ENCODE results near the gene POLA1.

Gene POLA1, protein sequence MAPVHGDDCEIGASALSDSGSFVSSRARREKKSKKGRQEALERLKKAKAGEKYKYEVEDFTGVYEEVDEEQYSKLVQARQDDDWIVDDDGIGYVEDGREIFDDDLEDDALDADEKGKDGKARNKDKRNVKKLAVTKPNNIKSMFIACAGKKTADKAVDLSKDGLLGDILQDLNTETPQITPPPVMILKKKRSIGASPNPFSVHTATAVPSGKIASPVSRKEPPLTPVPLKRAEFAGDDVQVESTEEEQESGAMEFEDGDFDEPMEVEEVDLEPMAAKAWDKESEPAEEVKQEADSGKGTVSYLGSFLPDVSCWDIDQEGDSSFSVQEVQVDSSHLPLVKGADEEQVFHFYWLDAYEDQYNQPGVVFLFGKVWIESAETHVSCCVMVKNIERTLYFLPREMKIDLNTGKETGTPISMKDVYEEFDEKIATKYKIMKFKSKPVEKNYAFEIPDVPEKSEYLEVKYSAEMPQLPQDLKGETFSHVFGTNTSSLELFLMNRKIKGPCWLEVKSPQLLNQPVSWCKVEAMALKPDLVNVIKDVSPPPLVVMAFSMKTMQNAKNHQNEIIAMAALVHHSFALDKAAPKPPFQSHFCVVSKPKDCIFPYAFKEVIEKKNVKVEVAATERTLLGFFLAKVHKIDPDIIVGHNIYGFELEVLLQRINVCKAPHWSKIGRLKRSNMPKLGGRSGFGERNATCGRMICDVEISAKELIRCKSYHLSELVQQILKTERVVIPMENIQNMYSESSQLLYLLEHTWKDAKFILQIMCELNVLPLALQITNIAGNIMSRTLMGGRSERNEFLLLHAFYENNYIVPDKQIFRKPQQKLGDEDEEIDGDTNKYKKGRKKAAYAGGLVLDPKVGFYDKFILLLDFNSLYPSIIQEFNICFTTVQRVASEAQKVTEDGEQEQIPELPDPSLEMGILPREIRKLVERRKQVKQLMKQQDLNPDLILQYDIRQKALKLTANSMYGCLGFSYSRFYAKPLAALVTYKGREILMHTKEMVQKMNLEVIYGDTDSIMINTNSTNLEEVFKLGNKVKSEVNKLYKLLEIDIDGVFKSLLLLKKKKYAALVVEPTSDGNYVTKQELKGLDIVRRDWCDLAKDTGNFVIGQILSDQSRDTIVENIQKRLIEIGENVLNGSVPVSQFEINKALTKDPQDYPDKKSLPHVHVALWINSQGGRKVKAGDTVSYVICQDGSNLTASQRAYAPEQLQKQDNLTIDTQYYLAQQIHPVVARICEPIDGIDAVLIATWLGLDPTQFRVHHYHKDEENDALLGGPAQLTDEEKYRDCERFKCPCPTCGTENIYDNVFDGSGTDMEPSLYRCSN (N-terminal part only)

DNA sequence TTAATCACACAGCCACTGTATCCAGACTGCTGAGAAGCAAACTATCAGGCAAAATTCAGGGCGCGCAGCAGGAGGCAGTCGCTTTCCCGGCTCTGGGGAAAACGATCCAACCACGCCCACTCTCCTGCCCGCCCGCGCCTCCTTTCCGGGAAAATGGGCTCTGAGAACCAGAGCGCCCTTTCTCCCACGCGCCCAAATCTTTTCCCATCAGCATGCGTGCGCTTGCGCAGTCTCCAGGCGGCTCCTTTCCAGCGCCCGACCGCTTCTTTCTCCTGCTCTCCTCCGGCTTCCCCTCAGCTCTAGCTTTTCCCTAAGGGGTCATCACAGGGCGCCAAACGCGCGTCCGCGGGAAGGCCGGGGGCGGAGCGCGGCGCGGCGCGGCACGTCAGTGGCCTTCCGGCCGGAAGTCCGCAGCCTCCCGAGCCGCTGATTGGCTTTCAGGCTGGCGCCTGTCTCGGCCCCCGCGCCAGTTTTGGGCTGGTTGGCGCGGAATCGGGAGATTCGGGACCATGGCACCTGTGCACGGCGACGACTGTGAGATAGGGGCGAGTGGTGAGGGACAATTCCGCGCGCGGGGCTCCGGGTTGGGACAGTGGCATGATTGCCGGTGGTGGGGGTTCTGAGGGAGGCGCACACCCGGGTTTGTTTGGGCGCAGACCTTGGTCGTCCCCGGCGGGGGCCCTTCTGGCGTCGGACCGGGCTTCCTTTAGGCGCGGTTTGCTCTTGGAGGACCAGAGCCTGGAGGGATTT is at the start of gene POLA1:
Gene POLA1, plus strand, starts transcription at position 466 of the 750 bp plus-strand sequence. Its CDS starts 44 bp downstream, at position 510.
- peak; percentile 99 for DNase-seq

DNA sequence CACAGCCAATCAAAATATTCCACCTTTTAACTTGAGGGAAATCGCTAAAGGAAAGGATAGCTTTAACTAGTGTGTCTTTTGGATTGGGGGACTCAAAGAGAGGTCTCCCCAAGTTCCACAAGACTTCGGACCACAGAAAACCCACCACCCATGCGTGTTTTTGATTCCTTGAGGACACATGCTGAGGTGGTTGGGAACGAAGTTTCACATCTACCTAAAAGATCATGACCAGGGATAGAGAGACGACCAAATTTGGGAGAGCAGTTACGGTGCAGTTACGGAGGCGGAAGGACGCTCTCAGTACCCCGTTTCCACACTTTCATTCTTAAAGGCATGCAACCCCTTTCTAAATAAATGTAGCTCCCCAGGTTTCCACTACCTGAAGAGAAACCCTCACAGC is 47.7 kb upstream of the POLA1 start:
- DNase-seq: no peak

DNA sequence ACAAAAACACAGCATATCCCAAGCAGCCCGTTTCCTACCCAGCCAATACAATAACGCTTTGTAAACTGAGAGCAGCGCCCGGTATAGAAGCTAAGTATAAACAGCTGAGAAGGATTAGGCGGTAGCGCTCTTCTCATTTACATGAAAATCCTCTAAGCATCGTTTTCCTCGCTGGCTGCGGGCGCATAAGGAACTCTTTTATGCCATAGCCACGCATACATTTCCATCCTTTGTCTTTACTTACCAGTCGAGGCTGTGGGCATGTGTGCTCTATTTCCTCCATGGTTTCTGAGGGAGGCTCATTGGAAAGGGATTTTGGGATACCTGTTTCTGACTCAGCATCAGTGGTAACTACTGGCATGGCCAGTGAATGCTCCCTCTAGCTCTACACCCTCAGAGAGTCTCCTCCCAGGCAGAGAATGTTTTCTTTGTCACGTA is 47.0 kb upstream of the POLA1 start:
- DNase-seq: peak; percentile 79

DNA sequence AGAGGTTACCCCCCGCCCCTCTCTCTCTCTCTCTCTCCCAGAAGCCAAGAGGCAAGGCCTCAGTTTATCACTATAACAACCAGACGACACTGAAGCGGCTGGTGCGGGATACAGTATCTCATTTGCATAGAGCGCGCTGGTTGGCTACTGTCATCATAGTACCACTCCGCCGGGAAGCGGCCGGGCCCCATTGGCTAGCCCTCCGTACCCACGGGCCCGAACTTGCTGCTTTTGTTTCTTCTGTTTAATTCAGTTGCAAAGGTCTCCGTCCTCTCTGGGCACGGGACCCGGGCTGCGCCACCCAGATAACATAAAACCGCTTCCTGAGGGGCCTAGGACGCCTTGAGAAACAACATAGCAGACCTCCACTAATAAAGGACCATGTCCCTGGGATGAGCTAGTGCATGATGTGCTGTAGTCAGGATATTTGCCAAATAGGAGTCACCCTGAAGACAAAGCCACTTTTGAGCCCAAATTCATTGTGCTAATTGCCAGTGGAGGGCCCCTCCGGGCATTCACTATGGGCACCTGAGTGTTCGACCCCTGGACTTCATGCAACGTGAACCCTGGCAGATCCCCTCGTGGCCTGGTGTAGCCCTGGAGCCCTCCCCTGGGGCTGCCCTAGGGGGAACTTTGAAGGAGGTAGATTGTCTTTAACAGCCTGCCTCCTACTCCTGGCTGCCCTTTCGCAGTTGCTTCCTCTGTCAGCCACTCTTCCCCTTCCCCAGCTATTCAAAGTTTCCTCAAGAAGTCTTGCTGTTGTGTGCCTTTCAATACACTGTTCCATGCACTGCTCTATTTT is 46.3 kb upstream of the POLA1 start, which contains the start of gene PCYT1B:
Gene PCYT1B, minus strand, starts transcription at position 91 of the 802 bp plus-strand sequence. CDS start 242 bp downstream, outside the sequence.
- peak; percentile 94 for DNase-seq

DNA sequence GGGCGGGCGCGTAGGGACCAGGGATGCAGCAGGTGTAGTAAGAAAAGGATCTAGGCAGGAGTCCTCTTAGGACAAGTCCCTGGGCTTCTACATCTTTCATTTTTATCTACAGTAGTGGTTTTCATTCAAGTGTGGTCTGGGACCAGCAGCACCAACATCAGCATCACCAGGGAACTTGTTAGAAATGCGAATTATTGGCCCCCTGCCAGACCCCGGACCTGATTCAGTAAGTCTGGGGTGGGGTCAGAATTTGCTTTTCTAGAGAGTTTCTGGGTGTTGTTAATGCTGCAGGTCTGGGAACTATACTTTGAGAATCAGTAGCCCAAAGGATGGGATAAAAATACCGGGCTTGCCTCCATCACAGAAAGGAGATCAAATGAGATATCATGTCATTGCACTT is 45.2 kb upstream of the POLA1 start:
- no peak for DNase-seq

DNA sequence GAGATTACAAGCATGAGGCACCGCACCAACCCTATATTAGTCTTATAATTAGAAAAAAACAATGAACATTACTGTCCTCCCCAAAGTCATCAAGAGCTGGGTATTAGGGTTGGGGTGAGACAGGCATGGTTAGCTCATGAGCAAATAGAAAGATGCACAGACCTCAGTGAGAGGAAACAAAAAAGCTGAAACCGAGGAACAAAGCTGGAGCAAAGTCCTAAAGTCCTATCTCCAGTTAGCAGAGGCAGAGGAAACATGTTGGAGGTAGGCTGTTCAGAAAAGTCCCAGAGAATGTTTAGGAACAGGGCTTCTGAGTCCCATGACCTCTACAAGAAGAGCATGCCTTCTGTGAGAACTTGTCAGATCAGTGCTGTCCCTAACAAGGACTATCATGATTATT is 41.9 kb upstream of the POLA1 start:
- DNase-seq: no peak

DNA sequence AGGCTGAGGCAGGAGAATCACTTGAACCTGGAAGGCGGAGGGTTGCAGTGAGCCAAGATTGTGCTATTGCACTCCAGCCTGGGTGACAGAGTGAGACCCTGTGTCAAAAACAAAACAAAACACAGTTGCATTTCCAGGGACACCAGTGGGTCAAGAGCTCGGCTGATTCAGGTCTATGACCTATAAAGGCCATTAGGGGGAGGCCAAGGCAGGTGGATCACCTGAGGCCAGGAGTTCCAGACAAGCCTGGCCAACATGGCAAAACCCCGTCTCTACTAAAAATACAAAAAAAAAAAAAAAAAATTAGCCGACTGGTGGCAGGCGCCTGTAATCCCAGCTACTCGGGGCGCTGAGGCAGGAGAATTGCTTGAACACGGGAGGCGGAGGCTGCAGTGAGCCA is 38.0 kb upstream of the POLA1 start:
- DNase-seq: peak; percentile 34

DNA sequence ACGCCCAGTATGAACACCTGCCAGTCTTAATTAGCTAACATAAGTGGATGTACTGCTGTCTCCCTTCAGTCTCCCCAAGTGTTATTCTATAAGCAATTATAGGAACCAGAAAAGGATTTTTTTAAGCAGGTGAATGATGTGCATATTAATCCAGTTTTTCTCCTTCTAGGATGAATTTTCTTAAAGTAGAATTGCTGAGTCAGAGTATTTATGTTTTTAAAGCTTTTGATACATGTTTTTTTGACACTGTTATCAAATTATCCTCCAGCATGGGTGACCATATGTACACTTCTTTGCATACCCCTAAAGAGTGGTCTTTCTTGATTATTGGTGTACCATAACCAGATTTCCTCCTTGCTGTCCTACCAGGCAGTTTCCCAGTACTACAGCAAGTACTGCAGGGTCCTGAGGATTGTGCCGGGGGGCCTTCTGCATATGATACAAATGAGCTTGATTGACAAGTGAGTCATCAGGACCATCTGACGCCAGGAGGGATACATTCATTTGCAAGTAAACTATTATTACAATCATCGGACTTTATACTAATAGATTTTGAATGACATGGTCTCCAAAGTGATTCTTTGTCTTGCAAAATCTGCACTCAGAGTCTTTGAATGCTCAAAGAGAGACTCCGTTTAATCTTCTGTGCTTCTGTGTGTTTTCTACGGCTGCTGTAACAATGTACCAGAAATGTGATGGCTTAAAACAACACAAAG is 35.9 kb upstream of the POLA1 start:
- DNase-seq: no peak

DNA sequence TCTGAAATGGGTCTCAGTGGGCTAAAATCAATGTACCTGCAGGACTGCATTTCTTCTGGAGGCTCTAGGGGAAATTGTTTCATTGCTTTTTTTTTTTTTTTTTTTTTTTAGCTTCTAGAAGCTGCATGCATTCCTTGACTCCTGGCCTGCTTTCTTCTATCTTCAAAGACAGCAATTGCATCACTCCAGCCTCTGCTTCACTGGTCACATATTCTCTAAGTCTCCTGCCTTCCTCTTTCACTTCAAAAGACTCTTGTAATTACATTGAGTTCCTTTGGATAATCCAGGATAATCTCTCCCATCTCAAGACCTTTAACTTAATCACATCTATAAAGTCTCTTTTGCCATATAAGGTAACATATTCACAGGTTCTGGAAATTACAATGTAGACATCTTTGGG is 35.3 kb upstream of the POLA1 start:
- DNase-seq: no peak

DNA sequence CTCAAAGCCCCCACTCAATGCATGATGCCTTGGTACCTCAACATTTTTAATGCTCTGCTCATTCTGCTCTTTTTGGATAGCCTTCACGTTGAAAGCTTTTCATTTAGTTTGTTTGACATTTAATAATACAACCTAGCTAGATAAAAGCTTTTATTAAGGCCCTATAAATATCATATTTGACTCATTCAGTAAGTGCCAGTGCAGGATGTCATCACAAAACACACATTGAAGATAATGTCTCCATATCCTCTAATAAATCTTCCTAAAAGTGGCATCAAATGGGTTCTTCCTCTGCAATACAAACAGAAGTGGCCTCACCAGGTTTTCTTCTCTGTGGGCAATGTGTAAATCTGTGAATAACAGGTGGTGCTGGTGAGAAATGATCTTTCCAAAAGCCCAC is 34.6 kb upstream of the POLA1 start:
- DNase-seq: no peak

DNA sequence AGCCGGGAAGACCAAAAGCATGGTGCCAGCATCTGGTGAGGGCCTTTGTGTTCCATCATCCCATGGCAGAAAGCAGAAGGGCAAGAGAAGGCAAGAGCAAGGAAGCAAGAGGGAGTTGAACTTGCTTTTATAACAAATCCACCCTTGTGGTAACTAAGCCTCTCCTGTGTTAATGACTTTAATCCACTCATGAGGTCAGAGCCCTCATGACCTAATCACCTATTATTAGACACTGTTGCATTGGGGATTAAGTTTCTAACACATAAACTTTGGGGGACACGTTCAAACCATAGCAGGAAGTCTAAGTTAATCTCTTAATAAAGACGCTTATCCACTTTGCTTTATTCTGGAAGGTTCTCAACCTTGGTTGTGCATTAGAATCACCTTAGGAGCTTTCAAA is 34.1 kb upstream of the POLA1 start:
- DNase-seq: no peak

DNA sequence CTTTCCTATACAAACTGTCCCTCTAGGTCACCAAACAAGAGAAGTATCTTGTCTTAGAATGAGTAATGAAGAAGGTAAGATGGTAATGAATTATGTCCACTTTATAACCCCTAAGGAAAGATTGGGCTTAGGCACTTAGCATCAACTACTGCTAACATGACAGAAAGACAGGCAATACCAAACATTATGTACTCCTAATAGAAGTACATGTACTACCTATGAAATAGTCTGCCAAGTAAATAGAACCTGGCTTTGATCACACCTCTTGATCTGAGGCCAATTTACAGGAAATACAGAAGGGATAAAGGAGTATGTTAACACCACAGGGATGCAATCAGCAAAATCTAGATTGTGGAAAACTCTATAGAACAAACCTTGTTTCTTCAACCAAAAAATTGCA is 32.4 kb upstream of the POLA1 start:
- DNase-seq: no peak

DNA sequence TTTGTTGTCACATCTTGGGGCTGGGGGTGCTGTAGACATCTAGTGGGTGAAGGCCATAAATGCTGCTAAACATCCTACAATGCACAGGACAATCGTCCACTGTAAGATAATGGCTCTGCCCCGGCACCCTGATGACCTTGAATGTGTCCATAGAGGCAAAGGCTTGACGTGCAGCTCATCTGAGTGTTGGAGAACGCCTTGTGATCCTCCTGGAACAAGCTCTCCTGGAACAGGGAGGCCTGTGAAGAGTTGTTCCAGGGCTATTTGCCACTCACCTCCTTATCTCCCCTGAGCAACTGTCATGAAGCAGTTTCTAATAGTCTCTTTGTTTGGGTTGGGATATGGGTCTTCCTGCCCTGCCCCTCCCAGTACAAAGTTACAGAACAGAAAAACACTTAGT is 31.4 kb upstream of the POLA1 start:
- DNase-seq: no peak

DNA sequence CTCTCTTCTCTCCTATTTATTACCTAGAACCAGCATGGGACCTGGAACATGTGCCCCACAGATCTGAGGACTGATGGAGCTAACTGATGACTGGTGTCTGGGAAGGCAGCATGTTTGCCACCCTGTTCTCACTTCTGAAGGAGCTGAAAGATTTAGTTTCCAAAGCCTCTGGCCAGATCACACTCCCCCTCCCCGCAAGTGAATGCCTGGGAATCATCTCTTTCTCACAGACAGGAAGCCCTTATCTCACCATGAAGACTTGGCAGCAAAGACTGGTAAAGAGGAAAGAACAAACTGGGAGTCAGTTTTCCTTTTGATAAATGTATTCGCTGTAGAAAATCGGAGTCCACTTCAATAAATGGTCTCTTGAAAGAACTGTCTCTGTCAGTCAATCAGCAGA is 25.6 kb upstream of the POLA1 start:
- no peak for DNase-seq

DNA sequence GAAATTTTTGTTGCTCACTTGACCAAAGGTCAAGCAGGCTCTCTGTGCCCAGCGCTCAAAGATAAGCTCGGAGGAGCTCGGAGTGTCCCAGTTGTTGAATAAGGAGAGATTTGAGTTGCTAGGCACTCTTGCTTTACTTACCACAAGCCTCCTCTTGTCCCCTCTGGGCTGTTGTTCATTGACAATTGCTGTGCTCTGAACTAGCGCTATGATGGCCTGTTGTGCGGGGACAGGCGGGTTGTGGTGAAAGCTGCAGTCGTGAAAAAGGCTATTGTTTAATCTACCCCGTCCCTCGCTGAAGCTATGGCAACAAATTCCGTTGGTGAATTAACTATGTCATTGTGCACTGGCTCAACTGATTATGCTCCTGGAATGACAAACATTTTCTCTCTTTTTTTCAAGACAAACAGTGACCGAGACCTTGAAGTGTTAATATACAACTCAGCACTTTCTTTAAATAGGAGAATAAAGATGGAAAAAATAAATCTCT is 21.0 kb upstream of the POLA1 start:
- DNase-seq: no peak

DNA sequence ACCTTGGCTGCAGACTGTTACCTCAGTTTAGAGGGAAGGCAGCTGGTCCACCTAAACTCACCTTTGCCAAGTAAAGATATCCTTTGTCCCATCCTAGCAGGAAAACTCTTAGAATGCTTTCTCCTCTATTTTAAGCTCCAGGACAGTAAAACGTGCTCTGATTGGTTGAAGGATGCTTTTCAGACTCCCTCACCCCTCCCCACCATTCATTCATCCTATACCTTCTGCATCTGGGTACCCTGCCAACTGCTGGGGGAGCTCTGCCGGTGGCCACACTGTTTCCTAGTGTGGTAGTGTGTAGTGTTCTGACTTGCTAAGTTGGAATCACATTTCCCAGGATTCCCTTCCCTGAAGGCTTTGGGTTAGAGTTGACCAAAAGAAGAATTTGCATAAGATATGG is 20.3 kb upstream of the POLA1 start:
- no peak for DNase-seq

DNA sequence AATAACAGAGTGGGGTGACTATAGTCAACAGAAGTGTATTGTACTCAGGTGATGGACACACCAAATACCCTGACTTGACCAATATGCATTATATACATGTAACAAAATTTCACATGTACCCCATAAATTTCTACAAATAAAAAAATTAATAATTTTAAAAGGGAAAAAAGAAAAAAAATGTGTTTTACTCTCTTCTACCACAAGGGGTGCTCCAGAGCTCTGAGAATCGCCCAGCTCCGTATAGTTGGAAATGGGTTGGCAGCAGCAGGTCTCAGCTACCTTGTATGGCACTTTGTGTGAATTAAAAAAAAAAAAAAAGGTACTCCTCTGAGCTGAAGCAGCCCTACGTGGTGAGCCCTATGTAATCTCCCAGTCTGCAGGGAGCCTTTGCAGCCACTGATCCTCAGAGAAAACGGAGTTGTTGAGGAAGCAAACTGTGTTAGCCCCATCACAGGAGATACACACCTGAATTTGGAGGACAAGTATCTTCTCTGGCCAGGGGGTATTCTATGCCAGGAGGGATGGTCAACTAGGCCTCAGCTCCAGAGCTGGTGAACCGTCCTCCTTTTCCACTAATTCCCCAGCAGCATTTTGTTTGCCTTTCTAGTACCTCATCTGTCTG is 17.2 kb upstream of the POLA1 start:
- DNase-seq: peak; percentile 6

DNA sequence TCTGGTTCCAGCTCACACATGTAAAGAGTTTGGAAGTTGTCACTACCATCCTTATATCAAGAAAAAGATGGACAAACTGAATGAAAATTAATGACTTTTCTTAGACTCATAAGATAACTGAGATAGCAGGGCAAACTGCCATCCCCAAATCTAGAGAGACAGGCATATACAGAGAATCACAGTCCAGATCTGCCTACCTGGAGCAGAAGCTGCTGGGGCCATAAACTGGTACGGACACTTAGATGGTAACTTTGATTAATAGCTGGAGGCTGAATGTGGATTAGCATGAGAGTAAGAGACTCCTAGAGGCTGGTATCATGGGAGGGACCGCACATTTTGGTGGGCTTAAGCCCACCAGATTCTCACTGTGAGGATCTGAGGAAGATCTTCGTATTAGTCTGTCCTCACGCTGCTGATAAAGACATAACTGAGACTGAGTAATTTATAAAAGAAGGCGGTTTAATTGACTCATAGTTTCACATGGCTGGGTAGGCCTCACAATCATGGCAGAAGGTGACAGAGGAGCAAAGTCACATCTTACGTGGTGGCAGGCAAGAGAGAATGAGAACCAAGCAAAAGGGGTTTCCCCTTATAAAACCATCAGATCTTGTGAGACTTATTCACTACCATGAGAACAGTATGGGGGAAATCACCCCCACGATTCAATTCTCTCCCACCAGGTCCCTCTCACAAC is 10.8 kb upstream of the POLA1 start:
- DNase-seq: no peak

DNA sequence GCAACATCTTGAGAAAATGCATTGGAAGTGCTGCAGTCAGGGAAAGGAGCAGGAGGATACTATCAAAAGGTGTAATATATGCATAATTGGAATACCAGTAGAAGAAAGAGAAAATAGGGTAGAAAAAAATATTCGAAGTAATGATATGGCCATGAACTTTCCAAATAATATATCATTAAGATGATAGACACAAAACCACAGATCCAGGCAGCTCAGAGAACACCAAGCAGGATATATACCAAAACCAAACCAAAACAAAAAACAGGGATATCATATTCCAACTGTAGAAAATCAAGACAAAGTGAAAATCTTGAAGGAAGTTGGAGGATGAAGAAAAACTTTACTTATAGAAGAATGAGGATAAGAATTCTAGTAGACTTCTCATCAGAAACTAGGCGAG is 9.7 kb upstream of the POLA1 start:
- DNase-seq: no peak
